MM.1S (cell line): ENCODE measurements around the gene PAX7.

Source experiments
- DNase-seq: peaks from one replicate; pipeline ENCODE4 v3.0.0-alpha.2; 2015
- H2AFZ ChIP-seq: fragments of 300-600 bp; sonication (generic); 2 replicates; pipeline ENCODE4 v1.6.0; 2016; ENCODE audit warnings: antibody characterized with exemption, low read length
- H3F3A ChIP-seq: fragments of 300-600 bp; sonication (generic); 2 replicates; pipeline ENCODE4 v1.6.1; 2016; ENCODE audit warnings: mild to moderate bottlenecking, antibody characterized with exemption, low read length, moderate library complexity, mixed read lengths; ENCODE audit not compliant: insufficient read depth
- H3K27ac ChIP-seq: fragments of 300-600 bp; sonication (generic); 2 replicates; pipeline ENCODE4 v1.5.1; 2016; ENCODE audit warnings: mild to moderate bottlenecking, low read length
- H3K27me3 ChIP-seq: fragments of 300-600 bp; sonication (generic); replicated peaks from 2 replicates; pipeline ENCODE4 v1.6.0; 2016; ENCODE audit warnings: low read length; ENCODE audit not compliant: insufficient read depth
- H3K36me3 ChIP-seq: fragments of 300-600 bp; sonication (generic); replicated peaks from 2 replicates; pipeline ENCODE4 v1.6.1; 2016; ENCODE audit warnings: mild to moderate bottlenecking, low read length, mixed read lengths; ENCODE audit not compliant: insufficient read depth
- H3K4me1 ChIP-seq: fragments of 300-600 bp; sonication (generic); 2 replicates; pipeline ENCODE4 v1.6.1; 2016; ENCODE audit warnings: low read length, mixed read lengths
- H3K4me2 ChIP-seq: fragments of 300-600 bp; sonication (generic); 2 replicates; pipeline ENCODE4 v1.6.0; 2016; ENCODE audit warnings: low read depth, low read length
- H3K4me3 ChIP-seq: fragments of 300-600 bp; sonication (generic); 2 replicates; pipeline ENCODE4 v1.5.1; 2016; ENCODE audit warnings: low read length, mixed read lengths
- H3K79me2 ChIP-seq: fragments of 300-600 bp; sonication (generic); 2 replicates; pipeline ENCODE4 v1.6.1; 2016; ENCODE audit warnings: mixed run types, low read length, mixed read lengths
- H3K9ac ChIP-seq: fragments of 300-600 bp; sonication (generic); 2 replicates; pipeline ENCODE4 v1.6.1; 2016; ENCODE audit warnings: low read length, mixed read lengths
- H3K9me2 ChIP-seq: fragments of 300-600 bp; sonication (generic); replicated peaks from 2 replicates; pipeline ENCODE4 v1.6.1; 2016; ENCODE audit warnings: mild to moderate bottlenecking, low read length, mixed read lengths; ENCODE audit not compliant: insufficient read depth
- H3K9me3 ChIP-seq: fragments of 300-600 bp; sonication (generic); replicated peaks from 2 replicates; pipeline ENCODE4 v1.6.1; 2016; ENCODE audit warnings: mild to moderate bottlenecking, low read length, mixed read lengths; ENCODE audit not compliant: insufficient read depth
- H4K20me1 ChIP-seq: fragments of 300-600 bp; sonication (generic); 2 replicates; pipeline ENCODE4 v1.6.1; 2016; ENCODE audit warnings: mild to moderate bottlenecking, low read length, moderate library complexity, mixed read lengths; ENCODE audit not compliant: insufficient read depth
- CTCF ChIP-seq: fragments of 300-600 bp; sonication (generic); IDR thresholded peaks from 2 replicates; pipeline ENCODE4 v1.5.1; 2016; ENCODE audit warnings: antibody characterized with exemption, low read length, mixed read lengths
- EZH2 ChIP-seq: fragments of 300-600 bp; sonication (generic); optimal IDR thresholded peaks from 2 replicates; pipeline ENCODE3; 2017; ENCODE audit warnings: low read depth, mild to moderate bottlenecking, antibody characterized with exemption, low read length, mixed read lengths
- EZH2phosphoT487 ChIP-seq: fragments of 300-600 bp; sonication (generic); IDR thresholded peaks from 2 replicates; pipeline ENCODE4 v1.6.1; 2018; ENCODE audit warnings: antibody characterized with exemption, low read length

The PAX7 gene

GRCh38 chr1:18738126-18738525 is 107.5 kb downstream of the PAX7 start:
- no peaks in the 10 kb centered on the region for H3K9me2 ChIP-seq
- H3K36me3 ChIP-seq, result no peaks in the 10 kb centered on the region
- H3K9me3 ChIP-seq, result no peaks in the 10 kb centered on the region
- no peak overlapping the region for H3K4me3 ChIP-seq
- no peaks in the 10 kb centered on the region for H3K4me1 ChIP-seq
- TF ChIP-seq EZH2 (no peak), CTCF (no peak), EZH2phosphoT487 (no peak)
- H3K79me2 ChIP-seq, result no peaks in the 10 kb centered on the region
- no peaks in the 10 kb centered on the region for H4K20me1 ChIP-seq
- no peak overlapping the region for H2AFZ ChIP-seq
- H3K27ac ChIP-seq, result no peak overlapping the region
- H3K27me3 ChIP-seq, result peaks cover 91% of the 10 kb centered on the region
- no peak overlapping the region for H3K9ac ChIP-seq
- H3F3A ChIP-seq, result no peaks in the 10 kb centered on the region
- H3K4me2 ChIP-seq, result no peak overlapping the region
- DNase-seq, result no peak

GRCh38 chr1:18738617-18739016 is 108.0 kb downstream of the PAX7 start:
- Histone ChIP-seq H2AFZ (no peak overlapping the region), H3K27ac (no peak overlapping the region), H3K4me3 (no peak overlapping the region), H3K9me2 (no peaks in the 10 kb centered on the region), H3K9ac (no peak overlapping the region), H3K27me3 (peaks cover 91% of the 10 kb centered on the region), H3K4me1 (no peaks in the 10 kb centered on the region), H3K4me2 (no peak overlapping the region), H4K20me1 (no peaks in the 10 kb centered on the region), H3K79me2 (no peaks in the 10 kb centered on the region), H3K9me3 (no peaks in the 10 kb centered on the region), H3F3A (no peaks in the 10 kb centered on the region), H3K36me3 (no peaks in the 10 kb centered on the region)
- DNase-seq, result no peak
- TF ChIP-seq CTCF (no peak), EZH2 (no peak), EZH2phosphoT487 (no peak)

- H4K20me1 ChIP-seq, result no peaks in the 10 kb centered on the region
- no peak for DNase-seq
- H3K9me2 ChIP-seq, result no peaks in the 10 kb centered on the region
- H3K79me2 ChIP-seq, result no peaks in the 10 kb centered on the region
- H3K27ac ChIP-seq, result no peak overlapping the region
- H3F3A ChIP-seq, result no peaks in the 10 kb centered on the region
- H3K9me3 ChIP-seq, result no peaks in the 10 kb centered on the region
- peaks cover 83% of the 10 kb centered on the region for H3K27me3 ChIP-seq
- no peak overlapping the region for H3K4me3 ChIP-seq
- H3K4me1 ChIP-seq, result no peaks in the 10 kb centered on the region
- H3K4me2 ChIP-seq, result no peak overlapping the region
- no peak overlapping the region for H2AFZ ChIP-seq
- no peak overlapping the region for H3K9ac ChIP-seq
- H3K36me3 ChIP-seq, result no peaks in the 10 kb centered on the region
- no peak for TF ChIP-seq EZH2phosphoT487
- TF ChIP-seq EZH2, result no peak
- TF ChIP-seq CTCF, result no peak
Measured at GRCh38 chr1:18739408-18739807, 108.8 kb downstream of the PAX7 start.
